A549 (cell line): Measurements from ENCODE around the gene PMVK. TPM values are rescaled to one million over a fixed set of nuclear protein-coding genes. Genes with fewer than 3 reads are reported as not detected.

ENCODE experiments used
- ATAC-seq, 2 experiments: fragments of 200-7000 bp in 1 of 2; fragments of >200 bp in 1 of 2; cut with Nextera tagmentation in 1 of 2; cut with Tn5 transposase in 1 of 2; 3 replicates each; pipeline versions ENCODE4 v1.8.0 to v1.9.1; 2018 to 2020; ENCODE audit warnings: mild to moderate bottlenecking in 1 of 2, moderate library complexity in 1 of 2
- CTCF ChIA-PET: fragments of 300-600 bp; sonication (Branson Sonifier 250); formaldehyde crosslinking; extraction: SDS; loops from one replicate; lab custom pipeline; 2021; ENCODE audit warnings: antibody characterized with exemption, inconsistent platforms; lab: Yijun Ruan, JAX
- POLR2A ChIA-PET: fragments of 350-600 bp; formaldehyde crosslinking; extraction: SDS; loops from one replicate; lab custom pipeline; 2021; ENCODE audit warnings: antibody characterized with exemption, inconsistent platforms; lab: Yijun Ruan, JAX
- DNase-seq, 2 experiments: peaks; one replicate each; pipeline versions ENCODE4 v3.0.0 to v3.0.0-alpha.2; 2011 to 2016; ENCODE audit warnings: low read depth in 1 of 2, low spot score in 1 of 2
- FAIRE-seq: peaks from 2 replicates; lab custom pipeline; 2011; peaks lifted over from hg19 to GRCh38; lab: Jason Lieb, UNC
- H3K27ac ChIP-seq, 2 experiments: fragments of >200 bp; sonication (Bioruptor Twin); formaldehyde crosslinking; 3 replicates each; pipeline ENCODE4 v1.5.1; 2016 to 2017
- H3K4me1 ChIP-seq: fragments of >200 bp; sonication (Bioruptor Twin); formaldehyde crosslinking; 3 replicates; pipeline ENCODE4 v1.6.1; 2016
- H3K4me2 ChIP-seq: fragments of >200 bp; sonication (Bioruptor Twin); formaldehyde crosslinking; 3 replicates; pipeline ENCODE4 v1.6.1; 2016
- H3K4me3 ChIP-seq: fragments of >200 bp; sonication (Bioruptor Twin); formaldehyde crosslinking; 3 replicates; pipeline ENCODE4 v1.5.1; 2016
- H3K9me3 ChIP-seq: fragments of >200 bp; sonication (Bioruptor Twin); formaldehyde crosslinking; 3 replicates; pipeline ENCODE4 v1.6.1; 2016
- ATOH8 ChIP-seq: fragments of 250-450 bp; sonication (Bioruptor Pico); IDR thresholded peaks from 2 replicates; pipeline ENCODE4 v1.5.0; 2020; ENCODE audit warnings: low read depth, mild to moderate bottlenecking, moderate library complexity
- CEBPB ChIP-seq, 2 experiments: fragments of >200 bp in 1 of 2; sonication (Bioruptor Twin) in 1 of 2; formaldehyde crosslinking in 1 of 2; IDR thresholded peaks; 2 replicates each; pipeline ENCODE4 v1.6.1; 2012 to 2016
- CHD2 ChIP-seq: fragments of 150-350 bp; IDR thresholded peaks from 2 replicates; pipeline ENCODE4 v1.6.1; 2014; ENCODE audit warnings: low read length; ENCODE audit not compliant: partially characterized antibody
- CHD4 ChIP-seq: fragments of 200-600 bp; sonication (generic); IDR thresholded peaks from 2 replicates; pipeline ENCODE4 v1.6.1; 2016; ENCODE audit warnings: antibody characterized with exemption, mild to moderate bottlenecking, borderline replicate concordance
- E2F6 ChIP-seq: IDR thresholded peaks from 2 replicates; pipeline ENCODE4 v1.6.1; 2012; ENCODE audit warnings: low read depth, borderline replicate concordance
- FOSL2 ChIP-seq, 2 experiments: fragments of 450-650 bp in 1 of 2; fragments of >200 bp in 1 of 2; sonication (Bioruptor Twin) in 1 of 2; formaldehyde crosslinking; IDR thresholded peaks; 2 replicates each; pipeline versions ENCODE4 v1.5.0 to v1.6.1; 2016 to 2020; ENCODE audit warnings: mild to moderate bottlenecking in 1 of 2, moderate library complexity in 1 of 2
- FOXS1 ChIP-seq: fragments of 250-450 bp; sonication (Bioruptor Pico); IDR thresholded peaks from 2 replicates; pipeline ENCODE4 v1.5.0; 2020; ENCODE audit warnings: mild to moderate bottlenecking, moderate library complexity
- GATA3 ChIP-seq: IDR thresholded peaks from 2 replicates; pipeline ENCODE4 v1.6.1; 2012; ENCODE audit warnings: borderline replicate concordance
- HMGXB4 ChIP-seq: fragments of 250-450 bp; sonication (Bioruptor Pico); IDR thresholded peaks from 2 replicates; pipeline ENCODE4 v1.5.0; 2021; ENCODE audit warnings: mild to moderate bottlenecking, moderate library complexity, borderline replicate concordance
- HOXB5 ChIP-seq: fragments of 250-450 bp; sonication (Bioruptor Pico); IDR thresholded peaks from 2 replicates; pipeline ENCODE4 v1.5.0; 2020; ENCODE audit warnings: mild to moderate bottlenecking, moderate library complexity
- MAFK ChIP-seq: fragments of 450-650 bp; IDR thresholded peaks from 2 replicates; pipeline ENCODE4 v1.6.1; 2014; ENCODE audit not compliant: partially characterized antibody
- MAZ ChIP-seq: fragments of 150-350 bp; IDR thresholded peaks from 2 replicates; pipeline ENCODE4 v1.6.1; 2014; ENCODE audit warnings: antibody characterized with exemption, low read depth, low read length, borderline replicate concordance
- NFE2L2 ChIP-seq: fragments of 150-350 bp; conservative IDR thresholded peaks from 2 replicates; pipeline ENCODE4 v1.6.1; 2014; ENCODE audit warnings: low read length
- NPAS2 ChIP-seq: fragments of 250-450 bp; sonication (Bioruptor Pico); IDR thresholded peaks from 2 replicates; pipeline ENCODE4 v1.8.0; 2022; ENCODE audit warnings: mild to moderate bottlenecking, moderate library complexity, borderline replicate concordance
- POLR2A ChIP-seq: IDR thresholded peaks from 2 replicates; pipeline ENCODE4 v1.6.1; 2012; ENCODE audit warnings: mild to moderate bottlenecking, low read length
- RCOR1 ChIP-seq: fragments of 150-350 bp; IDR thresholded peaks from 2 replicates; pipeline ENCODE4 v1.6.1; 2014; ENCODE audit warnings: antibody characterized with exemption, low read length, low read depth
- SREBF2 ChIP-seq: fragments of 450-650 bp; IDR thresholded peaks from 2 replicates; pipeline ENCODE4 v1.6.1; 2014; ENCODE audit warnings: mild to moderate bottlenecking, moderate library complexity
- ZNF302 ChIP-seq: fragments of 250-450 bp; sonication (Bioruptor Pico); IDR thresholded peaks from 2 replicates; pipeline ENCODE4 v1.9.0; 2021; ENCODE audit warnings: inconsistent platforms, mild to moderate bottlenecking, moderate library complexity
- whole genome bisulfite sequencing: methylation state at CpG from one replicate; pipeline ENCODE4 v1.1.6; 2017; ENCODE audit errors: missing lambda C conversion rate; 5-methylcytosine and 5-hydroxymethylcytosine counted together
- polyA plus RNA-seq, 4 experiments: library from polyadenylated mRNA; depleted of rRNA in 3 of 4; stranded (reverse); fragments of >200 nt; fragmentation: RNase III in 1 of 4; extraction: RNeasy Plus Mini Kit Qiagen cat#74134 plus additional on column Dnase treatment in 1 of 4; gene quantifications; 2 replicates in 3 of 4; 3 replicates in 1 of 4; pipeline ENCODE4 v1.2.3, GENCODE V29; 2011 to 2017
- TF ChIP-seq, protein P1 (sequence below): fragments of 150-350 bp; IDR thresholded peaks from 2 replicates; pipeline ENCODE4 v1.6.1; 2014; ENCODE audit warnings: low read depth, mild to moderate bottlenecking, low read length
- TF ChIP-seq, protein P2 (sequence below): fragments of 450-650 bp; IDR thresholded peaks from 2 replicates; pipeline ENCODE4 v1.6.1; 2014; ENCODE audit warnings: antibody characterized with exemption
- TF ChIP-seq, protein P3 (sequence below): fragments of >200 bp; sonication (Bioruptor Twin); formaldehyde crosslinking; IDR thresholded peaks from 3 replicates; pipeline ENCODE4 v1.6.1; 2016
- TF ChIP-seq, protein P4 (sequence below): fragments of 200-600 bp; sonication (generic); IDR thresholded peaks from 2 replicates; pipeline ENCODE4 v1.6.1; 2016; ENCODE audit warnings: antibody characterized with exemption, mild to moderate bottlenecking, moderate library complexity

PMVK gene
- polyA plus RNA-seq, 2 of the 4 experiments (the other 2 are of a cell fraction): 35.7 to 52.0 TPM

DNA sequence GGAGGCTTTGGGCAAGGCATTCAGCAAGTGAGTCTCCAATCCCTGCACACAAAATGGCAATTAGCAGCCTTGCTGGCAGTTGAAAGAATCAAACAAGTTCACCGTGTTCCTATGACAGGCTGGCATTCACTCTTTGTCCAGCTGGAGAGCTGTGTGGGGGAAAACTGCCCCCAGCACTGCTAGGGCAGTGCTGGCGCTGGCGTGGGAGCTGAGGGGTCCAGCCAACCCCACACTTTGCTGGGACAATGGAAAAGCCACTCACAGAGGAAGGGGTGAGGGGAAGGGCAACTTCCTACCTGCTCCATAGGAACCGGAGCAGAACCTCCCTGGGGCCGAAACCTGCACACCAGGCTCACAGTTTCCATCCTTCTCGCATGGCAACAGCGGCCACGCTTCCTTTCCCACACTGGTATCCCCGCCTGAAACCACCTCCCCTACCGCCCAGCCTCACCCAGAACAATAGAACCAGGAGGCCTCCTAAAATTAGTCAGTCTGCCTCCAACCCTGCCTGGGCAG is 39.7 kb downstream of the PMVK start (continued):
- TF ChIP-seq E2F6 (no peak), CHD4 (no peak), MAZ (no peak), RCOR1 (no peak), FOSL2 (IDR thresholded peaks at IDR 0.05) (no peak), FOSL2 (CRISPR knock-in tag; IDR thresholded peaks at IDR 0.05) (no peak)

DNA sequence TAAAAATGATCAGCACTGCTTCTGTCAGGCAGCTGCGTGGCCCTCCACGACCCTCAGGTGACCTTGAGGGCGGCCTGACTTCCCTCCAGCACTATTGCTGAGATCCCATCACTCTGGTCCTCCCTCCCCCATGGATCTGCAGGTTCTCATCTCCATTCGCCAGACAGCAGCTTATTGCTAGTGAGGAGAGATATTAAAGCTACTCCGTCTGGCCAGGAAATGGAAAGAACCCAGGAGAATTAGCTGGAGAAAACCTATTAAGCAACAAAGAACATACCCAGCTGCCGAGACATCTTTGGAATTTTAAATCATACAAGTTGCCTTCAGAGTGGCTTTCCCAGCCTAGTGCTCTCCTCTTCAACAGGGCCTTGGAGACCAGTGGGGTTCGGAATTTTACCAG is 40.7 kb downstream of the PMVK start:
- WGBS: 44% methylated on average over 7 of the region's 7 CpGs
- no peak for FAIRE-seq
- CTCF ChIA-PET: interaction anchor here (0.7 to 1.9 kb wide), 6 partner anchors 10 to 336 kb away, joined by 3 to 7 read pairs (median 3); no protein-coding TSS in a partner anchor
- TF ChIP-seq SREBF2 (no peak), ATOH8 (CRISPR knock-in tag) (no peak), GATA3 (no peak), NFE2L2 (no peak), CHD2 (no peak), E2F6 (no peak), FOXS1 (CRISPR knock-in tag) (no peak), CEBPB (IDR thresholded peaks at IDR 0.05) (no peak), ZNF302 (no peak), HMGXB4 (CRISPR knock-in tag) (no peak), HOXB5 (CRISPR knock-in tag) (no peak), MAFK (no peak), MAZ (no peak), POLR2A (no peak), CHD4 (no peak), NPAS2 (CRISPR knock-in tag) (no peak)
- TF ChIP-seq, protein P1, sequence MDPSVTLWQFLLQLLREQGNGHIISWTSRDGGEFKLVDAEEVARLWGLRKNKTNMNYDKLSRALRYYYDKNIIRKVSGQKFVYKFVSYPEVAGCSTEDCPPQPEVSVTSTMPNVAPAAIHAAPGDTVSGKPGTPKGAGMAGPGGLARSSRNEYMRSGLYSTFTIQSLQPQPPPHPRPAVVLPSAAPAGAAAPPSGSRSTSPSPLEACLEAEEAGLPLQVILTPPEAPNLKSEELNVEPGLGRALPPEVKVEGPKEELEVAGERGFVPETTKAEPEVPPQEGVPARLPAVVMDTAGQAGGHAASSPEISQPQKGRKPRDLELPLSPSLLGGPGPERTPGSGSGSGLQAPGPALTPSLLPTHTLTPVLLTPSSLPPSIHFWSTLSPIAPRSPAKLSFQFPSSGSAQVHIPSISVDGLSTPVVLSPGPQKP: no peak
- TF ChIP-seq, protein P2, sequence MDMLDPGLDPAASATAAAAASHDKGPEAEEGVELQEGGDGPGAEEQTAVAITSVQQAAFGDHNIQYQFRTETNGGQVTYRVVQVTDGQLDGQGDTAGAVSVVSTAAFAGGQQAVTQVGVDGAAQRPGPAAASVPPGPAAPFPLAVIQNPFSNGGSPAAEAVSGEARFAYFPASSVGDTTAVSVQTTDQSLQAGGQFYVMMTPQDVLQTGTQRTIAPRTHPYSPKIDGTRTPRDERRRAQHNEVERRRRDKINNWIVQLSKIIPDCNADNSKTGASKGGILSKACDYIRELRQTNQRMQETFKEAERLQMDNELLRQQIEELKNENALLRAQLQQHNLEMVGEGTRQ: no peak
- TF ChIP-seq, protein P3, sequence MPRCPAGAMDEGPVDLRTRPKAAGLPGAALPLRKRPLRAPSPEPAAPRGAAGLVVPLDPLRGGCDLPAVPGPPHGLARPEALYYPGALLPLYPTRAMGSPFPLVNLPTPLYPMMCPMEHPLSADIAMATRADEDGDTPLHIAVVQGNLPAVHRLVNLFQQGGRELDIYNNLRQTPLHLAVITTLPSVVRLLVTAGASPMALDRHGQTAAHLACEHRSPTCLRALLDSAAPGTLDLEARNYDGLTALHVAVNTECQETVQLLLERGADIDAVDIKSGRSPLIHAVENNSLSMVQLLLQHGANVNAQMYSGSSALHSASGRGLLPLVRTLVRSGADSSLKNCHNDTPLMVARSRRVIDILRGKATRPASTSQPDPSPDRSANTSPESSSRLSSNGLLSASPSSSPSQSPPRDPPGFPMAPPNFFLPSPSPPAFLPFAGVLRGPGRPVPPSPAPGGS: no peak
- TF ChIP-seq, protein P4, sequence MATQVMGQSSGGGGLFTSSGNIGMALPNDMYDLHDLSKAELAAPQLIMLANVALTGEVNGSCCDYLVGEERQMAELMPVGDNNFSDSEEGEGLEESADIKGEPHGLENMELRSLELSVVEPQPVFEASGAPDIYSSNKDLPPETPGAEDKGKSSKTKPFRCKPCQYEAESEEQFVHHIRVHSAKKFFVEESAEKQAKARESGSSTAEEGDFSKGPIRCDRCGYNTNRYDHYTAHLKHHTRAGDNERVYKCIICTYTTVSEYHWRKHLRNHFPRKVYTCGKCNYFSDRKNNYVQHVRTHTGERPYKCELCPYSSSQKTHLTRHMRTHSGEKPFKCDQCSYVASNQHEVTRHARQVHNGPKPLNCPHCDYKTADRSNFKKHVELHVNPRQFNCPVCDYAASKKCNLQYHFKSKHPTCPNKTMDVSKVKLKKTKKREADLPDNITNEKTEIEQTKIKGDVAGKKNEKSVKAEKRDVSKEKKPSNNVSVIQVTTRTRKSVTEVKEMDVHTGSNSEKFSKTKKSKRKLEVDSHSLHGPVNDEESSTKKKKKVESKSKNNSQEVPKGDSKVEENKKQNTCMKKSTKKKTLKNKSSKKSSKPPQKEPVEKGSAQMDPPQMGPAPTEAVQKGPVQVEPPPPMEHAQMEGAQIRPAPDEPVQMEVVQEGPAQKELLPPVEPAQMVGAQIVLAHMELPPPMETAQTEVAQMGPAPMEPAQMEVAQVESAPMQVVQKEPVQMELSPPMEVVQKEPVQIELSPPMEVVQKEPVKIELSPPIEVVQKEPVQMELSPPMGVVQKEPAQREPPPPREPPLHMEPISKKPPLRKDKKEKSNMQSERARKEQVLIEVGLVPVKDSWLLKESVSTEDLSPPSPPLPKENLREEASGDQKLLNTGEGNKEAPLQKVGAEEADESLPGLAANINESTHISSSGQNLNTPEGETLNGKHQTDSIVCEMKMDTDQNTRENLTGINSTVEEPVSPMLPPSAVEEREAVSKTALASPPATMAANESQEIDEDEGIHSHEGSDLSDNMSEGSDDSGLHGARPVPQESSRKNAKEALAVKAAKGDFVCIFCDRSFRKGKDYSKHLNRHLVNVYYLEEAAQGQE: no peak
- Histone ChIP-seq H3K4me3 (no peak overlapping the region), H3K27ac (no peak overlapping the region), H3K9me3 (peaks cover 6% of the 10 kb centered on the region; the same call in 1 of the 3 replicates), H3K4me1 (no peaks in the 10 kb centered on the region), H3K4me2 (no peak overlapping the region)
- DNase-seq: no peak
- ATAC-seq: no peak
- POLR2A ChIA-PET: no interaction called here
